ENCODE results near the gene MYOD1.

The MYOD1 gene

GRCh38 chr11:17719028-17719937 lies at the start of gene MYOD1:
Gene MYOD1 (plus strand): TSS chr11:17719571. CDS start chr11:17719783, 212 bp downstream.
- DNase-seq, result no peak

- no peak for DNase-seq
Measured at GRCh38 chr11:17672469-17672868, 46.9 kb upstream of the MYOD1 start.

GRCh38 chr11:17673951-17674350 lies 45.4 kb upstream of the MYOD1 start:
- DNase-seq, result no peak

GRCh38 chr11:17682848-17683247 lies 36.5 kb upstream of the MYOD1 start:
- no peak for DNase-seq

GRCh38 chr11:17683377-17684161 lies 35.8 kb upstream of the MYOD1 start:
- DNase-seq, result no peak

- DNase-seq, result no peak
Measured at GRCh38 chr11:17684550-17684949, 34.8 kb upstream of the MYOD1 start.

GRCh38 chr11:17686231-17686980 lies 33.0 kb upstream of the MYOD1 start:
- DNase-seq, result peak in 1 of 2 experiments; percentile 55

- no peak for DNase-seq
Measured at GRCh38 chr11:17687946-17688670, 31.3 kb upstream of the MYOD1 start.

- no peak for DNase-seq
Measured at GRCh38 chr11:17691550-17691949, 27.8 kb upstream of the MYOD1 start.

GRCh38 chr11:17691976-17692375 lies 27.4 kb upstream of the MYOD1 start:
- no peak for DNase-seq

- no peak for DNase-seq
Measured at GRCh38 chr11:17692931-17693330, 26.4 kb upstream of the MYOD1 start.

GRCh38 chr11:17693531-17693930 lies 25.8 kb upstream of the MYOD1 start:
- no peak for DNase-seq

GRCh38 chr11:17694494-17695110 lies 24.8 kb upstream of the MYOD1 start:
- no peak for DNase-seq

- DNase-seq, result no peak
Measured at GRCh38 chr11:17695454-17696441, 23.6 kb upstream of the MYOD1 start.

GRCh38 chr11:17696741-17697140 lies 22.6 kb upstream of the MYOD1 start:
- no peak for DNase-seq

- DNase-seq, result no peak
Measured at GRCh38 chr11:17697175-17697949, 22.0 kb upstream of the MYOD1 start.

GRCh38 chr11:17699147-17700114 lies 19.9 kb upstream of the MYOD1 start:
- no peak for DNase-seq

- DNase-seq, result peak in 1 of 2 experiments; percentile 17
Measured at GRCh38 chr11:17700991-17701390, 18.4 kb upstream of the MYOD1 start.

GRCh38 chr11:17702876-17703275 lies 16.5 kb upstream of the MYOD1 start:
- no peak for DNase-seq

All from NCI-H2081 (cell line).